PC-3 (cell line): ENCODE results near the gene EMP3. TPM values are rescaled to one million over a fixed set of nuclear protein-coding genes. Genes with fewer than 3 reads are reported as not detected.
A peak's percentile ranks its signal among the peaks of the same experiment; 100 is the strongest.

Source experiments
- ATAC-seq: fragments of 200-7000 bp; cut with Tn5 transposase; 2 replicates; pipeline ENCODE4 v1.9.1; 2020; ENCODE audit warnings: mild to moderate bottlenecking, moderate library complexity
- BruUV-seq: library from RNA; stranded (reverse); fragments of 400-500 nt; replicated peaks from 2 replicates; lab custom pipeline; 2021; lab: Mats Ljungman, UMichigan
- CTCF ChIA-PET: fragments of 300-600 bp; sonication (Branson Sonifier 250); formaldehyde crosslinking; loops from one replicate; lab custom pipeline; 2022; ENCODE audit warnings: antibody characterized with exemption; lab: Charles Lee
- POLR2A ChIA-PET: fragments of 300-600 bp; sonication (Branson Sonifier 250); formaldehyde crosslinking; loops from one replicate; lab custom pipeline; 2022; ENCODE audit warnings: antibody characterized with exemption; ENCODE audit not compliant: unreplicated experiment; lab: Charles Lee
- DNase-seq: peaks from one replicate; pipeline ENCODE4 v3.0.0-alpha.2; 2015
- H2AFZ ChIP-seq: fragments of 300-600 bp; sonication (generic); 2 replicates; pipeline ENCODE4 v1.6.0; 2016; ENCODE audit warnings: antibody characterized with exemption, low read length
- H3F3A ChIP-seq: fragments of 300-600 bp; sonication (generic); one replicate; pipeline ENCODE4 v1.6.0; 2017; ENCODE audit warnings: antibody characterized with exemption, low read length, control low read depth, mild to moderate bottlenecking; ENCODE audit not compliant: unreplicated experiment
- H3K27ac ChIP-seq: fragments of 300-600 bp; sonication (generic); 2 replicates; pipeline ENCODE4 v1.5.1; 2016; ENCODE audit warnings: mild to moderate bottlenecking, low read length
- H3K27me3 ChIP-seq: fragments of 300-600 bp; sonication (generic); 2 replicates; pipeline ENCODE4 v1.6.1; 2016; ENCODE audit warnings: low read length, mixed read lengths
- H3K36me3 ChIP-seq: fragments of 300-600 bp; sonication (generic); 2 replicates; pipeline ENCODE4 v1.6.1; 2016; ENCODE audit warnings: low read depth, mixed run types, low read length, mixed read lengths
- H3K4me1 ChIP-seq: fragments of 300-600 bp; sonication (generic); 2 replicates; pipeline ENCODE4 v1.5.1; 2016; ENCODE audit warnings: low read length; ENCODE audit not compliant: insufficient read depth
- H3K4me2 ChIP-seq: fragments of 300-600 bp; sonication (generic); 2 replicates; pipeline ENCODE4 v1.6.0; 2016; ENCODE audit warnings: low read length
- H3K4me3 ChIP-seq: fragments of 300-600 bp; sonication (generic); 2 replicates; pipeline ENCODE4 v1.5.1; 2016; ENCODE audit warnings: mild to moderate bottlenecking, low read length, mixed read lengths
- H3K79me2 ChIP-seq: fragments of 300-600 bp; sonication (generic); 2 replicates; pipeline ENCODE4 v1.6.1; 2017; ENCODE audit warnings: low read length, mixed read lengths
- H3K9ac ChIP-seq: fragments of 300-600 bp; sonication (generic); 2 replicates; pipeline ENCODE4 v1.6.0; 2016; ENCODE audit warnings: mild to moderate bottlenecking, low read length
- H3K9me2 ChIP-seq: fragments of 300-600 bp; sonication (generic); replicated peaks from 2 replicates; pipeline ENCODE4 v1.6.1; 2016; ENCODE audit warnings: mixed run types, low read length, mixed read lengths
- H3K9me3 ChIP-seq: fragments of 300-600 bp; sonication (generic); 2 replicates; pipeline ENCODE4 v1.6.1; 2016; ENCODE audit warnings: low read length, mixed read lengths
- H4K20me1 ChIP-seq: fragments of 300-600 bp; sonication (generic); 2 replicates; pipeline ENCODE4 v1.6.1; 2016; ENCODE audit warnings: low read length, mixed read lengths
- CTCF ChIP-seq: fragments of 300-600 bp; sonication (generic); conservative IDR thresholded peaks from 2 replicates; pipeline ENCODE4 v1.5.1; 2017; ENCODE audit warnings: antibody characterized with exemption, low read depth, mild to moderate bottlenecking, low read length
- EZH2 ChIP-seq: fragments of 300-600 bp; sonication (generic); IDR thresholded peaks from one replicate; pipeline ENCODE4 v1.6.1; 2017; ENCODE audit warnings: antibody characterized with exemption, mild to moderate bottlenecking, low read length; ENCODE audit not compliant: unreplicated experiment
- EZH2phosphoT487 ChIP-seq: fragments of 300-600 bp; sonication (generic); IDR thresholded peaks from 2 replicates; pipeline ENCODE4 v1.6.1; 2018; ENCODE audit warnings: mild to moderate bottlenecking, antibody characterized with exemption, low read length, borderline replicate concordance
- intact Hi-C: fragments of 100-400 bp; cut with micrococcal nuclease; formaldehyde crosslinking; loops from 2 replicates; pipeline ENCODE4 v1.9.0; 2023
- total RNA-seq: library from RNA; depleted of rRNA; stranded (reverse); fragments of >200 nt; gene quantifications from 2 replicates; pipeline ENCODE4 v1.2.3, GENCODE V29; 2014

Gene EMP3
- total RNA-seq, 1 experiment from 2014 or later: 31.9 TPM

DNA sequence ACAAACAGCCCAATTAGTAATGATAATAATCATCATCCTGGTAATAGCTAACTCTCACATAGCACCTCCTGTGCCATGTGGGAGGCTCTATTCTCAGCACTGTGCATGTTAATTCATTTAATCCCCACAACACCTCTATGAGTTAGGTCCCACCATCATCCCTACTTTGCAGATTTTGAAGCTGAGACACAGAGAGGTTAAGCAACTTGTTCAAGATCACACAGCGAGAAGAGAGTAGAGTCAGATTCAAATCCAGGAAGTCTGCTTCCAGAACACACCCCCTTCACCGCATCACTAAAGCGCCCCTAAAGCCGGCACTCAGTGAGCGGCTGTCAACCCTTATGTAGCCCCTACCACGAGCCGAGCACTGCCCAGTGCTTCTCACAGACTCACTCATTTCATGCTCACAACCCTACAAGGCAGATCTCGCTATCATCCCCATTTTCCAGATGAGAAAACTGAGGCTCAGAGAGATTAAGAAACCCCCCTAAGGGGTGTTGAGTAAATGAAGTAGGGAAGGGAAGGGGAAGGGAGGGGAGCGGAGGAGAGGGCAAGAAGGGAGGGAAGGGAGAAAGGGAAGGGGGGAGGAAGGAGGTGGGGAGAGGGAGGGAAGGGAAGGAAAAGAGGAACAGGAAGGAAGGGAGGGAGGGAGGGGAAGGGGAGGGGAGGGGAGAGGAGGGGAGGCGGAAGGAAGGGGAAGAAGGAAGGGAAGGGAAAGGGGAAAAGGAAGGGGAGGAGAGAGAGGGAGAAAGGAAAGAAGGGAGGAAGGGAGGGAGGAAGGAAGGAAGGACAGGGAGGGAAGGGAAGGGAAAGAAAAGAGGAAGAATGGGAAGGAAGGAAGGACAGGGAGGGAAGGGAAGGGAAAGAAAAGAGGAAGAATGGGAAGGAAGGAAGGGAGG is 16.4 kb downstream of the EMP3 start:
- Histone ChIP-seq H3K4me2 (no peak overlapping the region), H3K9me3 (no peaks in the 10 kb centered on the region), H3K27ac (no peak overlapping the region), H3K4me3 (no peak overlapping the region), H3K79me2 (no peaks in the 10 kb centered on the region), H3K9ac (no peak overlapping the region), H3F3A (no peaks in the 10 kb centered on the region), H4K20me1 (no peaks in the 10 kb centered on the region), H3K4me1 (peaks cover 12% of the 10 kb centered on the region), H3K36me3 (no peaks in the 10 kb centered on the region), H2AFZ (no peak overlapping the region), H3K27me3 (no peaks in the 10 kb centered on the region), H3K9me2 (no peaks in the 10 kb centered on the region)
- TF ChIP-seq EZH2 (no peak), EZH2phosphoT487 (no peak), CTCF (no peak)
- ChIA-PET CTCF (interaction anchor here (0.5 to 1.3 kb wide), 2 partner anchors 9 to 126 kb away, joined by 6 to 18 read pairs; no protein-coding TSS in a partner anchor), POLR2A (interaction anchor here (1.0 kb wide), 1 partner anchor 9 kb away, joined by 4 read pairs; no protein-coding TSS in a partner anchor)
- intact Hi-C loops: no loop called here
- no peak for ATAC-seq
- no TSS peak for BruUV-seq
- DNase-seq: no peak

- Histone ChIP-seq H2AFZ (no peak overlapping the region), H3K9me2 (no peaks in the 10 kb centered on the region), H3K4me2 (no peak overlapping the region), H3K36me3 (no peaks in the 10 kb centered on the region), H3F3A (no peaks in the 10 kb centered on the region), H3K9me3 (no peaks in the 10 kb centered on the region), H4K20me1 (no peaks in the 10 kb centered on the region), H3K79me2 (no peaks in the 10 kb centered on the region), H3K4me1 (peaks cover 12% of the 10 kb centered on the region), H3K9ac (no peak overlapping the region), H3K4me3 (no peak overlapping the region), H3K27me3 (no peaks in the 10 kb centered on the region), H3K27ac (no peak overlapping the region)
- intact Hi-C loops: no loop called here
- ChIA-PET CTCF (no interaction called here), POLR2A (no interaction called here)
- BruUV-seq: no TSS peak
- TF ChIP-seq CTCF (no peak), EZH2 (no peak), EZH2phosphoT487 (no peak)
- ATAC-seq (no peak), DNase-seq (no peak)
Observed at GRCh38 chr19:48342414-48342738, 17.0 kb downstream of the EMP3 start.

GRCh38 chr19:48342841-48343540 is 17.6 kb downstream of the EMP3 start:
- BruUV-seq: no TSS peak
- no peaks in the 10 kb centered on the region for H3K27me3 ChIP-seq
- no peaks in the 10 kb centered on the region for H4K20me1 ChIP-seq
- no peaks in the 10 kb centered on the region for H3K9me3 ChIP-seq
- H3K36me3 ChIP-seq: no peaks in the 10 kb centered on the region
- TF ChIP-seq EZH2 (no peak), EZH2phosphoT487 (no peak), CTCF (no peak)
- no peak overlapping the region for H3K4me2 ChIP-seq
- no peaks in the 10 kb centered on the region for H3K79me2 ChIP-seq
- intact Hi-C loops: no loop called here
- POLR2A ChIA-PET: no interaction called here
- ATAC-seq: no peak
- H3K9ac ChIP-seq: no peak overlapping the region
- peak; percentile 45 for DNase-seq
- no peak overlapping the region for H3K27ac ChIP-seq
- no peak overlapping the region for H2AFZ ChIP-seq
- no peak overlapping the region for H3K4me3 ChIP-seq
- H3K9me2 ChIP-seq: no peaks in the 10 kb centered on the region
- peaks cover 12% of the 10 kb centered on the region for H3K4me1 ChIP-seq
- H3F3A ChIP-seq: no peaks in the 10 kb centered on the region
- CTCF ChIA-PET: no interaction called here
